ENCODE measurements around the gene TACC2. TPM values are rescaled to one million over a fixed set of nuclear protein-coding genes. Genes with fewer than 3 reads are reported as not detected.
"Not testable (repeated sequence)": the region's sequence is repeated elsewhere in the genome, so short reads cannot be mapped to it uniquely, and the experiment has no call there.

TACC2 gene
- total RNA-seq, 1 donor from 2014 or later = 22.0 TPM

DNA sequence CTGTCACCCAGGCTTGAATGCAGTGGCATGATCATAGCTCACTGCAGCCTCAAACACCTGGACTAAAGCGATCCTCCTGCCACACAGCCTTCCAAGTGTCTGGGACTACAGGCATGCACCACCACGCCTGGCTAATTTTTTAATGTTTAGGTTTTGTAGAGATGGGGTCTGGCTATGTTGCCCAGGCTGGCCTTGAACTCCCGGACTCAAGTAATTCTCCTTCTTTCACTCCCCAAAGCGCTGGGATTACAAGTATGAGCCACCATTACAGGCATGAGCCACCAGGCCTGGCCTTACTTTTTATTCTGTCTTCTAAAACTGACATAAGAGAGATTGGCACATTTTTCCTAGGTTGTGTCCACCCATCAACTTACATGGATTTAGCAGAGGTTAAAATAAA is 33.3 kb downstream of the TACC2 start:
- no peaks in the 10 kb centered on the region for H3K9me3 ChIP-seq (ENCODE audit: insufficient read depth, low read depth, low read length)
- H3K36me3 ChIP-seq (ENCODE audit: insufficient read depth, low read length) = no peaks in the 10 kb centered on the region
- H3K27me3 Mint-ChIP-seq (ENCODE audit: low read depth, unreplicated experiment) = peaks cover 2% of the 10 kb centered on the region
- H3K4me2 ChIP-seq (ENCODE audit: low read length) = no peak overlapping the region
- H3K4me1 ChIP-seq (ENCODE audit: insufficient read depth, low read length) = no peaks in the 10 kb centered on the region
- H4K20me1 ChIP-seq (ENCODE audit: insufficient read depth, low read length) = no peaks in the 10 kb centered on the region
- H3K9ac ChIP-seq (ENCODE audit: low read length) = no peak overlapping the region
- no peak for FAIRE-seq
- H2AFZ ChIP-seq (ENCODE audit: low read depth, low read length) = no peak overlapping the region
- no peak overlapping the region for H3K27ac ChIP-seq (ENCODE audit: low read depth, low read length)
- no peak overlapping the region for H3K4me3 ChIP-seq (ENCODE audit: insufficient read depth, low read depth, low read length)
- no peaks in the 10 kb centered on the region for H3K36me3 Mint-ChIP-seq (ENCODE audit: low read depth, unreplicated experiment)
- H3K4me3 Mint-ChIP-seq (ENCODE audit: unreplicated experiment) = no peak overlapping the region
- TF ChIP-seq EZH2 (IDR thresholded peaks at IDR 0.05; ENCODE audit: insufficient read depth, low read length) (no peak), CTCF (IDR thresholded peaks at IDR 0.05; ENCODE audit: insufficient read depth, low read depth, low read length) (no peak)
- H3K9me3 Mint-ChIP-seq (ENCODE audit: unreplicated experiment) = peaks cover 2% of the 10 kb centered on the region
- DNase-seq (ENCODE audit: low read depth) = no peak
- no peaks in the 10 kb centered on the region for H3K79me2 ChIP-seq (ENCODE audit: insufficient read depth, low read length)
- no peak overlapping the region for H3K27ac Mint-ChIP-seq (ENCODE audit: unreplicated experiment)
- peaks cover 22% of the 10 kb centered on the region for H3K27me3 ChIP-seq (ENCODE audit: insufficient read depth, low read length)
- no peaks in the 10 kb centered on the region for H3K4me1 Mint-ChIP-seq (ENCODE audit: low read depth, unreplicated experiment)

DNA sequence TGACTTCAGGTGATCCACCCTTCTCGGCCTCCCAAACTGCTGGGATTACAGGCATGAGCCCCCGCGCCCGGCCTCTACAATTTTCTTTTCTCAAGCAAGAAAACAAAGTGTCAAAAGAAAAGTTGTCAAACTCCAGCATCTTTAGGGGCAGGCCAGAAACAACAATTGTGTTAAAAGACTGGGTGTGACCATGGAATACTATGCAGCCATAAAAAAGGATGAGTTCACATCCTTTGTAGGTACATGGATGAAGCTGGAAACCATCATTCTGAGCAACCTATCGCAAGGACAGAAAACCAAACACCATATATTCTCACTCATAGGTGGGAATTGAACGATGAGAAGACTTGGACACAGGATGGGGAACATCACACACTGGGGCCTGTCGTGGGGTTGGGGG is 34.3 kb downstream of the TACC2 start:
- H3K36me3 ChIP-seq (ENCODE audit: insufficient read depth, low read length); H3K4me3 Mint-ChIP-seq (ENCODE audit: unreplicated experiment); H3K4me2 ChIP-seq (ENCODE audit: low read length); H3K4me1 Mint-ChIP-seq (ENCODE audit: low read depth, unreplicated experiment); H2AFZ ChIP-seq (ENCODE audit: low read depth, low read length); H3K4me3 ChIP-seq (ENCODE audit: insufficient read depth, low read depth, low read length); H3K9ac ChIP-seq (ENCODE audit: low read length); H3K27ac ChIP-seq (ENCODE audit: low read depth, low read length); H3K27me3 Mint-ChIP-seq (ENCODE audit: low read depth, unreplicated experiment); H3K79me2 ChIP-seq (ENCODE audit: insufficient read depth, low read length); H3K9me3 ChIP-seq (ENCODE audit: insufficient read depth, low read depth, low read length); H3K36me3 Mint-ChIP-seq (ENCODE audit: low read depth, unreplicated experiment); DNase-seq (ENCODE audit: low read depth); FAIRE-seq; H3K4me1 ChIP-seq (ENCODE audit: insufficient read depth, low read length); H4K20me1 ChIP-seq (ENCODE audit: insufficient read depth, low read length); H3K27ac Mint-ChIP-seq (ENCODE audit: unreplicated experiment); H3K9me3 Mint-ChIP-seq (ENCODE audit: unreplicated experiment): not testable (repeated sequence)
- peaks cover 22% of the 10 kb centered on the region for H3K27me3 ChIP-seq (ENCODE audit: insufficient read depth, low read length)

DNA sequence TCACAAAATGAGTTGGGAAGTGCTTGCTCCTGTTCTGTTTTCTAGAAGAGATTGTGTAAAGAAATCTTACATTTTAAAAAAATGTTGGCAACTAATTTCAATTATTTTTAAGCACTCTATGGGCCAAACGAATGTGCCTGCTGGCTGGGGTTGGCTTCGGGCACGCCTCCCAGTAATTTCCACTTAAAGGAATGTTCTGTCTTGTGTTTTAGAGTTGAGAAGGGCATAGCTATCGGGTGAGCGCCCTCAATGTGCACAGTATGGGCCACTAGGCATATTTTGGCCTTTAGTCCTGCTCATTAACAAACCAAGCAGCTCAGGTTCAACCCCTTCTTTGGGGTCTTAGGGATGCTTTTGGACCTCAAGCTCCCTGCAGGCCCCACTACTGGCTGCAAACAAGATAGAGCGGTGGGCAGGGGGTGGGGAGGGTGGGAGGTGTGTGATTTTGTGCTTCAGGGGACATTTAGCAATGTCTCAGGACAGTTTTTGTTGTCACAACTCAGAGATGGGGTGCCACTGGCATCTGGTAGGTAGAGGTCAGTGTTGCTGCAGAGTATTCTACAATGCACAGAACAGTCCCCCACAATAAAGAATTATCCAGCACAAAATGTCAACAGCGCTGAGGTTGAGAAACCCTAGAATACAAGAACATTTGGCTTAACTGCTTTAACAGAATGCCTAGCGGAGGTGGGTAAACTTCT is 40.7 kb downstream of the TACC2 start:
- Histone ChIP-seq H3K27me3 (ENCODE audit: insufficient read depth, low read length) (no peaks in the 10 kb centered on the region), H3K9me3 (ENCODE audit: insufficient read depth, low read depth, low read length) (no peaks in the 10 kb centered on the region), H3K79me2 (ENCODE audit: insufficient read depth, low read length) (no peaks in the 10 kb centered on the region), H4K20me1 (ENCODE audit: insufficient read depth, low read length) (no peaks in the 10 kb centered on the region), H3K4me3 (ENCODE audit: insufficient read depth, low read depth, low read length) (no peak overlapping the region), H3K4me1 (ENCODE audit: insufficient read depth, low read length) (no peaks in the 10 kb centered on the region), H3K9ac (ENCODE audit: low read length) (no peak overlapping the region), H3K27ac (ENCODE audit: low read depth, low read length) (no peak overlapping the region), H3K36me3 (ENCODE audit: insufficient read depth, low read length) (no peaks in the 10 kb centered on the region), H2AFZ (ENCODE audit: low read depth, low read length) (no peak overlapping the region), H3K4me2 (ENCODE audit: low read length) (no peak overlapping the region)
- H3K4me1 Mint-ChIP-seq (ENCODE audit: low read depth, unreplicated experiment) = no peaks in the 10 kb centered on the region
- TF ChIP-seq CTCF (IDR thresholded peaks at IDR 0.05; ENCODE audit: insufficient read depth, low read depth, low read length) (no peak), EZH2 (IDR thresholded peaks at IDR 0.05; ENCODE audit: insufficient read depth, low read length) (no peak)
- H3K36me3 Mint-ChIP-seq (ENCODE audit: low read depth, unreplicated experiment) = no peaks in the 10 kb centered on the region
- no peak overlapping the region for H3K27ac Mint-ChIP-seq (ENCODE audit: unreplicated experiment)
- DNase-seq (ENCODE audit: low read depth) (no peak), FAIRE-seq (no peak)
- H3K4me3 Mint-ChIP-seq (ENCODE audit: unreplicated experiment) = no peak overlapping the region
- H3K27me3 Mint-ChIP-seq (ENCODE audit: low read depth, unreplicated experiment) = peaks cover 7% of the 10 kb centered on the region
- H3K9me3 Mint-ChIP-seq (ENCODE audit: unreplicated experiment) = no peaks in the 10 kb centered on the region

All from astrocyte (in vitro differentiated cells and primary cell).